Purkinje cell (primary cell): ENCODE measurements around the gene NME1. TPM values are rescaled to one million over a fixed set of nuclear protein-coding genes. Genes with fewer than 3 reads are reported as not detected.

Experiments used
- polyA plus RNA-seq: library from polyadenylated mRNA; unstranded; fragments of >200 nt; fragmentation: Nextera tagmentation; gene quantifications from 2 replicates; pipeline ENCODE4 v1.2.1, GENCODE V29; 2014

Gene NME1
- polyA plus RNA-seq, result 521 and 548 TPM in 2 replicates

GRCh38 chr17:51153210-51154072 lies at the start of gene NME1:
TSS of gene NME1 (plus strand) at chr17:51153559. CDS start at chr17:51155655, 2,096 bp downstream.

GRCh38 chr17:51120739-51121619 lies 32.4 kb upstream of the NME1 start, which contains the start of gene SPAG9:
TSS of gene SPAG9 (minus strand) at chr17:51120868. CDS start at chr17:51120656, 212 bp downstream.

GRCh38 chr17:51166198-51166986 lies 13.0 kb downstream of the NME1 start, which contains the start of gene NME2:
TSS of gene NME2 (plus strand) at chr17:51166411. CDS start at chr17:51166831, 420 bp downstream.

Other genes starting within 250 kb of the NME1 start
- 57.1 and 109 TPM in 2 replicates for gene SPAG9, start 32.7 kb upstream of the NME1 start, polyA plus RNA-seq
- gene NME2, start 12.9 kb downstream of the NME1 start, polyA plus RNA-seq, result 23.5 and 51.9 TPM in 2 replicates
- gene MBTD1, start 106.5 kb downstream of the NME1 start, polyA plus RNA-seq, result 2.0 and 3.1 TPM in 2 replicates
- gene UTP18, start 107.0 kb downstream of the NME1 start, polyA plus RNA-seq, result 48.2 and 59.3 TPM in 2 replicates